Esophagus muscularis mucosa (tissue), 4 donors: Measurements from ENCODE around the gene TSNAX. TPM values are rescaled to one million over a fixed set of nuclear protein-coding genes. Genes with fewer than 3 reads are reported as not detected.

Experiments
- DNase-seq: peaks from one replicate; pipeline ENCODE4 v3.0.0-alpha.2; 2017; ENCODE audit errors: extremely low spot score
- H3K27ac ChIP-seq, 4 donors: fragments of 200-600 bp; sonication (generic); replicated peaks in 1 of 4; 1 replicate in 3 of 4; 2 replicates in 1 of 4; pipeline ENCODE4 v1.5.1; 2016 to 2019; ENCODE audit warnings: mild to moderate bottlenecking in 1 of 4
- H3K27me3 ChIP-seq, 4 donors: fragments of 200-600 bp; sonication (generic); one replicate each; pipeline versions ENCODE4 v1.5.1 to v1.6.0; 2016 to 2019
- H3K36me3 ChIP-seq, 4 donors: fragments of 200-600 bp; sonication (generic); one replicate each; pipeline ENCODE4 v1.5.1; 2016 to 2019
- H3K4me1 ChIP-seq, 4 donors: fragments of 200-600 bp; sonication (generic); one replicate each; pipeline ENCODE4 v1.5.1; 2016 to 2019
- H3K4me3 ChIP-seq, 4 donors: fragments of 200-600 bp; sonication (generic); 1 replicate in 2 of 4; 2 replicates in 2 of 4; pipeline ENCODE4 v1.5.1; 2016 to 2019; ENCODE audit warnings: mild to moderate bottlenecking in 4 of 4, moderate library complexity in 1 of 4
- H3K9me3 ChIP-seq, 4 donors: fragments of 200-600 bp; sonication (generic); 1 replicate in 3 of 4; 2 replicates in 1 of 4; pipeline ENCODE4 v1.5.1; 2016 to 2019
- CTCF ChIP-seq, 3 experiments: fragments of 200-600 bp in 2 of 3; fragments of 450-650 bp in 1 of 3; sonication (generic) in 2 of 3; IDR thresholded peaks; one replicate each; pipeline ENCODE4 v1.5.1; 2017 to 2019; ENCODE audit warnings: antibody characterized with exemption in 3 of 3, mild to moderate bottlenecking in 2 of 3, moderate library complexity in 1 of 3
- EP300 ChIP-seq: sonication (generic); formaldehyde crosslinking; IDR thresholded peaks from one replicate; pipeline ENCODE4 v1.6.1; 2017; ENCODE audit warnings: antibody characterized with exemption
- POLR2A ChIP-seq: fragments of 450-650 bp; IDR thresholded peaks from one replicate; pipeline ENCODE4 v1.6.1; 2017; ENCODE audit warnings: antibody characterized with exemption, moderate library complexity, mild to moderate bottlenecking, low read depth
- POLR2AphosphoS5 ChIP-seq, 2 donors: sonication (generic); formaldehyde crosslinking; IDR thresholded peaks; one replicate each; pipeline ENCODE4 v1.6.1; 2017; ENCODE audit warnings: antibody characterized with exemption in 2 of 2
- WGBS: methylation state at CpG from one replicate; pipeline ENCODE4 v1.1.5; 2018; 5-methylcytosine and 5-hydroxymethylcytosine counted together
- intact Hi-C: fragments of 100-400 bp; cut with DNase I; formaldehyde crosslinking; loops from one replicate; pipeline ENCODE4 v1.15.1; 2023
- total RNA-seq, 4 donors: library from RNA; depleted of rRNA; stranded (reverse); fragments of >200 nt; gene quantifications; one replicate each; pipeline versions ENCODE4 v1.1.0 to v1.2.1, GENCODE V29; 2016

TSNAX gene
- total RNA-seq, 4 donors from 2014 or later: 20.4 to 29.6 (median 24.7) TPM

- Histone ChIP-seq H3K4me3 (no peak overlapping the region), H3K36me3 (no peaks in the 10 kb centered on the region), H3K27ac (no peak overlapping the region), H3K4me1 (no peaks in the 10 kb centered on the region), H3K27me3 (no peaks in the 10 kb centered on the region), H3K9me3 (no peaks in the 10 kb centered on the region)
- intact Hi-C loops: no loop called here
- DNase-seq: no peak
- TF ChIP-seq CTCF (IDR thresholded peaks at IDR 0.05): no peak
- no peak for TF ChIP-seq POLR2A
- TF ChIP-seq POLR2AphosphoS5 (IDR thresholded peaks at IDR 0.05): no peak
- TF ChIP-seq EP300: no peak
- WGBS: 49% methylated on average over 3 of the region's 3 CpGs
Measured at GRCh38 chr1:231584117-231584516, 55.6 kb downstream of the TSNAX start.

GRCh38 chr1:231584921-231585320 lies 56.5 kb downstream of the TSNAX start:
- intact Hi-C loops: no loop called here
- H3K27ac ChIP-seq: no peak overlapping the region

GRCh38 chr1:231590453-231591198 lies 62.2 kb downstream of the TSNAX start:
- Histone ChIP-seq H3K4me1 (peaks cover 0 to 12% (median 9%) of the 10 kb centered on the region in 4 donors), H3K36me3 (no peaks in the 10 kb centered on the region), H3K4me3 (no peak overlapping the region), H3K27me3 (no peaks in the 10 kb centered on the region), H3K27ac (no peak overlapping the region), H3K9me3 (no peaks in the 10 kb centered on the region)
- no peak for DNase-seq
- TF ChIP-seq POLR2AphosphoS5 (IDR thresholded peaks at IDR 0.05) (no peak), CTCF (IDR thresholded peaks at IDR 0.05) (peak; percentile 72 to 77 (median 73))
- WGBS: 24% methylated on average over 12 of the region's 12 CpGs
- intact Hi-C loops: loop anchor here (1.0 to 5.0 kb wide), 2 partner anchors 58 to 232 kb away; no protein-coding TSS in a partner anchor

More at GRCh38 chr1:231584921-231585320, 56.5 kb downstream of the TSNAX start:
- DNase-seq: no peak
- H3K4me1 ChIP-seq: no peaks in the 10 kb centered on the region
- TF ChIP-seq CTCF (IDR thresholded peaks at IDR 0.05) (no peak), EP300 (no peak), POLR2A (no peak), POLR2AphosphoS5 (IDR thresholded peaks at IDR 0.05) (no peak)
- WGBS: 74% methylated on average over 5 of the region's 5 CpGs
- H3K27me3 ChIP-seq: no peaks in the 10 kb centered on the region
- no peaks in the 10 kb centered on the region for H3K36me3 ChIP-seq
- H3K4me3 ChIP-seq: no peak overlapping the region
- no peaks in the 10 kb centered on the region for H3K9me3 ChIP-seq

GRCh38 chr1:231591466-231591865 lies 63.0 kb downstream of the TSNAX start:
- H3K27me3 ChIP-seq: no peaks in the 10 kb centered on the region
- no peaks in the 10 kb centered on the region for H3K9me3 ChIP-seq
- H3K4me1 ChIP-seq: peaks cover 0 to 12% (median 9%) of the 10 kb centered on the region in 4 donors
- no peak for TF ChIP-seq CTCF (IDR thresholded peaks at IDR 0.05)
- no peak for TF ChIP-seq POLR2A
- no peak for TF ChIP-seq POLR2AphosphoS5 (IDR thresholded peaks at IDR 0.05)
- no peak for TF ChIP-seq EP300
- WGBS: 72% methylated on average over 11 of the region's 11 CpGs
- H3K4me3 ChIP-seq: no peak overlapping the region
- intact Hi-C loops: loop anchor here (5.0 kb wide), 1 partner anchor 59 kb away; no protein-coding TSS in a partner anchor
- H3K27ac ChIP-seq: no peak overlapping the region
- DNase-seq: no peak
- H3K36me3 ChIP-seq: no peaks in the 10 kb centered on the region
